Thoracic aorta (tissue), 2 donors: ENCODE results near the gene SMPD3. TPM values are rescaled to one million over a fixed set of nuclear protein-coding genes. Genes with fewer than 3 reads are reported as not detected.

Source experiments
- ATAC-seq: fragments of 150-250 bp; one replicate; pipeline ENCODE4 v1.8.0; 2017; ENCODE audit warnings: low read depth; ENCODE audit not compliant: insufficient number of reproducible peaks, low FRiP score
- DNase-seq: peaks from one replicate; pipeline ENCODE4 v3.0.0-alpha.2; 2020; ENCODE audit warnings: low spot score
- H3K27ac ChIP-seq, 2 donors: fragments of 200-600 bp; sonication (generic); 1 replicate in 1 of 2; 2 replicates in 1 of 2; pipeline ENCODE4 v1.5.1; 2016; ENCODE audit warnings: mild to moderate bottlenecking in 2 of 2, moderate library complexity in 2 of 2
- H3K27me3 ChIP-seq: fragments of 200-600 bp; sonication (generic); replicated peaks from 2 replicates; pipeline ENCODE4 v1.6.0; 2016; ENCODE audit warnings: mild to moderate bottlenecking; ENCODE audit not compliant: insufficient read depth
- H3K36me3 ChIP-seq: fragments of 200-600 bp; sonication (generic); one replicate; pipeline ENCODE4 v1.5.1; 2016
- H3K4me1 ChIP-seq, 2 donors: fragments of 200-600 bp; sonication (generic); 1 replicate in 1 of 2; 2 replicates in 1 of 2; pipeline versions ENCODE4 v1.5.1 to v1.6.0; 2016; ENCODE audit warnings: low read depth in 2 of 2, mild to moderate bottlenecking in 1 of 2; ENCODE audit not compliant: control insufficient read depth in 1 of 2
- H3K4me3 ChIP-seq: fragments of 200-600 bp; sonication (generic); 2 replicates; pipeline ENCODE4 v1.5.1; 2016; ENCODE audit warnings: mild to moderate bottlenecking
- H3K9me3 ChIP-seq: fragments of 200-600 bp; sonication (generic); 2 replicates; pipeline ENCODE4 v1.5.1; 2016
- CTCF ChIP-seq: fragments of 200-600 bp; sonication (generic); IDR thresholded peaks from one replicate; pipeline ENCODE4 v1.5.1; 2019; ENCODE audit warnings: antibody characterized with exemption
- total RNA-seq, 2 donors: library from RNA; depleted of rRNA; stranded (reverse); fragments of >200 nt; gene quantifications; one replicate each; pipeline versions ENCODE4 v1.1.0 to v1.2.3, GENCODE V29; 2016

SMPD3 gene
- total RNA-seq, 2 donors from 2014 or later = 0.41 to 6.5 TPM

GRCh38 chr16:68404736-68405345 is 43.5 kb downstream of the SMPD3 start:
- DNase-seq = no peak
- H3K4me1 ChIP-seq = no peaks in the 10 kb centered on the region
- no peak overlapping the region for H3K27ac ChIP-seq
- TF ChIP-seq CTCF = no peak
- no peaks in the 10 kb centered on the region for H3K27me3 ChIP-seq
- H3K9me3 ChIP-seq = no peaks in the 10 kb centered on the region
- H3K4me3 ChIP-seq = no peak overlapping the region
- no peaks in the 10 kb centered on the region for H3K36me3 ChIP-seq
- ATAC-seq = no peak

- Histone ChIP-seq H3K36me3 (no peaks in the 10 kb centered on the region), H3K4me1 (no peaks in the 10 kb centered on the region), H3K9me3 (no peaks in the 10 kb centered on the region), H3K4me3 (no peak overlapping the region), H3K27me3 (no peaks in the 10 kb centered on the region), H3K27ac (no peak overlapping the region)
- DNase-seq (no peak), ATAC-seq (no peak)
- TF ChIP-seq CTCF = no peak
These were observed 44.6 kb downstream of the SMPD3 start for GRCh38 chr16:68403704-68404103.

- no peak for DNase-seq
- H3K4me3 ChIP-seq = no peak overlapping the region
- no peak for TF ChIP-seq CTCF
- no peaks in the 10 kb centered on the region for H3K9me3 ChIP-seq
- ATAC-seq = no peak
- H3K4me1 ChIP-seq = no peaks in the 10 kb centered on the region
- H3K36me3 ChIP-seq = no peaks in the 10 kb centered on the region
- no peaks in the 10 kb centered on the region for H3K27me3 ChIP-seq
- H3K27ac ChIP-seq = no peak overlapping the region
These were observed 45.1 kb downstream of the SMPD3 start for GRCh38 chr16:68403177-68403576.

GRCh38 chr16:68402748-68403040 is 45.6 kb downstream of the SMPD3 start:
- no peak overlapping the region for H3K4me3 ChIP-seq
- no peaks in the 10 kb centered on the region for H3K27me3 ChIP-seq
- DNase-seq = no peak
- no peak overlapping the region for H3K27ac ChIP-seq
- no peaks in the 10 kb centered on the region for H3K36me3 ChIP-seq
- H3K4me1 ChIP-seq = no peaks in the 10 kb centered on the region
- H3K9me3 ChIP-seq = no peaks in the 10 kb centered on the region
- no peak for TF ChIP-seq CTCF
- ATAC-seq = no peak

- Histone ChIP-seq H3K36me3 (no peaks in the 10 kb centered on the region), H3K27me3 (no peaks in the 10 kb centered on the region), H3K4me3 (no peak overlapping the region), H3K4me1 (no peaks in the 10 kb centered on the region), H3K27ac (no peak overlapping the region), H3K9me3 (no peaks in the 10 kb centered on the region)
- ATAC-seq (no peak), DNase-seq (no peak)
- TF ChIP-seq CTCF = no peak
These were observed 46.2 kb downstream of the SMPD3 start for GRCh38 chr16:68401871-68402747.
